ENCODE results near the gene PLA2G4F. TPM values are rescaled to one million over a fixed set of nuclear protein-coding genes. Genes with fewer than 3 reads are reported as not detected.

Gene PLA2G4F
- total and polyA plus RNA-seq, 2 donors from 2014 or later = 35.9 to 51.2 TPM

- H3K27ac ChIP-seq (ENCODE audit: low read depth in 2 of 2, low read length in 2 of 2) = no peak overlapping the region
- H3K9me3 ChIP-seq (ENCODE audit: control insufficient read depth in 2 of 3, insufficient read depth in 1 of 3, low read length in 3 of 3) = no peaks in the 10 kb centered on the region
- intact Hi-C loops (cut with DNase I) = no loop called here
- no peak for TF ChIP-seq CTCF (IDR thresholded peaks at IDR 0.05; ENCODE audit: borderline replicate concordance, extremely low read depth, insufficient read depth)
- peaks cover 3 to 12% (median 10%) of the 10 kb centered on the region in 3 donors for H3K4me1 ChIP-seq (ENCODE audit: control insufficient read depth in 2 of 3, insufficient read depth in 2 of 3, low read depth in 1 of 3, low read length in 3 of 3)
- H3K4me3 ChIP-seq (ENCODE audit: low read length in 3 of 3) = no peak overlapping the region
- H3K36me3 ChIP-seq (ENCODE audit: control insufficient read depth in 2 of 3, insufficient read depth in 3 of 3, low read length in 3 of 3) = peaks cover 7 to 47% (median 42%) of the 10 kb centered on the region in 3 donors
- FAIRE-seq (no peak), DNase-seq (no peak)
- no peaks in the 10 kb centered on the region for H3K27me3 ChIP-seq (ENCODE audit: control insufficient read depth, insufficient read depth, low read length)
- H3K9ac ChIP-seq (ENCODE audit: low read length in 3 of 3) = no peak overlapping the region
These were observed 3.1 kb upstream of the PLA2G4F start for GRCh38 chr15:42159381-42160015.

GRCh38 chr15:42158941-42159340 is 2.5 kb upstream of the PLA2G4F start:
- H3K4me1 ChIP-seq (ENCODE audit: control insufficient read depth in 2 of 3, insufficient read depth in 2 of 3, low read depth in 1 of 3, low read length in 3 of 3) = peaks cover 3 to 15% (median 14%) of the 10 kb centered on the region in 3 donors
- intact Hi-C loops (cut with DNase I) = no loop called here
- H3K27me3 ChIP-seq (ENCODE audit: control insufficient read depth, insufficient read depth, low read length) = no peaks in the 10 kb centered on the region
- peaks cover 7 to 43% (median 39%) of the 10 kb centered on the region in 3 donors for H3K36me3 ChIP-seq (ENCODE audit: control insufficient read depth in 2 of 3, insufficient read depth in 3 of 3, low read length in 3 of 3)
- no peak for DNase-seq
- no peaks in the 10 kb centered on the region for H3K9me3 ChIP-seq (ENCODE audit: control insufficient read depth in 2 of 3, insufficient read depth in 1 of 3, low read length in 3 of 3)
- H3K4me3 ChIP-seq (ENCODE audit: low read length in 3 of 3) = no peak overlapping the region
- no peak for TF ChIP-seq CTCF (IDR thresholded peaks at IDR 0.05; ENCODE audit: borderline replicate concordance, extremely low read depth, insufficient read depth)
- H3K27ac ChIP-seq (ENCODE audit: low read depth in 2 of 2, low read length in 2 of 2) = no peak overlapping the region
- FAIRE-seq = no peak
- H3K9ac ChIP-seq (ENCODE audit: low read length in 3 of 3) = no peak overlapping the region

GRCh38 chr15:42157981-42158765 is 1.7 kb upstream of the PLA2G4F start:
- TF ChIP-seq CTCF (IDR thresholded peaks at IDR 0.05; ENCODE audit: borderline replicate concordance, extremely low read depth, insufficient read depth) = no peak
- no peak overlapping the region for H3K9ac ChIP-seq (ENCODE audit: low read length in 3 of 3)

More at GRCh38 chr15:42157981-42158765, 1.7 kb upstream of the PLA2G4F start:
- H3K36me3 ChIP-seq (ENCODE audit: control insufficient read depth in 2 of 3, insufficient read depth in 3 of 3, low read length in 3 of 3) = peaks cover 7 to 35% (median 31%) of the 10 kb centered on the region in 3 donors
- no peak for DNase-seq
- no peaks in the 10 kb centered on the region for H3K27me3 ChIP-seq (ENCODE audit: control insufficient read depth, insufficient read depth, low read length)
- no peak for FAIRE-seq
- H3K27ac ChIP-seq (ENCODE audit: low read depth in 2 of 2, low read length in 2 of 2) = peak overlapping the region in 1 of 2 donors; percentile 35
- no peak overlapping the region for H3K4me3 ChIP-seq (ENCODE audit: low read length in 3 of 3)
- H3K9me3 ChIP-seq (ENCODE audit: control insufficient read depth in 2 of 3, insufficient read depth in 1 of 3, low read length in 3 of 3) = no peaks in the 10 kb centered on the region
- intact Hi-C loops (cut with DNase I) = no loop called here
- peaks cover 3 to 22% (median 16%) of the 10 kb centered on the region in 3 donors for H3K4me1 ChIP-seq (ENCODE audit: control insufficient read depth in 2 of 3, insufficient read depth in 2 of 3, low read depth in 1 of 3, low read length in 3 of 3)
